ENCODE data around the gene KRTAP5-6. TPM values are rescaled to one million over a fixed set of nuclear protein-coding genes. Genes with fewer than 3 reads are reported as not detected.

The KRTAP5-6 gene
- total RNA-seq, 1 experiment from 2014 or later, result not detected

DNA sequence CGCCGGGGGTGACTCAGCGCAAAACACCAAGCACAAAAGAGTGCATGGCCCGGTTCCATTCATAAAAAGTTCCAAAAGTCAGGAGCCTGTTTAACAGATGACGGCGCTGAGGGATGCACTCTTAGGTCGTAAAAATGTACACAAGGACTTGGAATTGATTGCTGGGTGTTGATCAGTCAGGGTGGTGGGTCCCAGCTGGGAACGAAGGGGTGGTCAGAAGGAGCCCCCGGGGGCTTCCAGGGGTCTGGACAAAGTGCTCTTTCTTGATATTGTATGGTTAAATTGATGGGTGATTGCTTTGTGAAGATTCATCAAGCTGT, 32.7 kb downstream of the KRTAP5-6 start:
- no peaks in the 10 kb centered on the region for H3K4me1 ChIP-seq (ENCODE audit: insufficient read depth, low read length)
- ATAC-seq (no peak), DNase-seq (peak; percentile 6)
- no peak overlapping the region for H3K4me3 ChIP-seq (ENCODE audit: low read length)
- ChIA-PET POLR2A (ENCODE audit: unreplicated experiment) (no interaction called here), CTCF (no interaction called here)
- no peaks in the 10 kb centered on the region for H3K9me3 ChIP-seq (ENCODE audit: low read length)
- H4K20me1 ChIP-seq (ENCODE audit: low read length), result no peaks in the 10 kb centered on the region
- no peak overlapping the region for H3K9ac ChIP-seq (ENCODE audit: low read length)
- no peaks in the 10 kb centered on the region for H3K79me2 ChIP-seq (ENCODE audit: low read length)
- H3K27ac ChIP-seq (ENCODE audit: low read length), result no peak overlapping the region
- H3K9me2 ChIP-seq (replicated peaks; ENCODE audit: low read length), result no peaks in the 10 kb centered on the region
- no TSS peak for BruUV-seq (replicated peaks)
- no peak overlapping the region for H3K4me2 ChIP-seq (ENCODE audit: low read length)
- H3K36me3 ChIP-seq (ENCODE audit: low read depth, low read length), result no peaks in the 10 kb centered on the region
- H3F3A ChIP-seq (ENCODE audit: low read length, unreplicated experiment), result no peaks in the 10 kb centered on the region
- intact Hi-C loops (cut with micrococcal nuclease), result loop anchor here (10.0 kb wide), 1 partner anchor 65 kb away; no protein-coding TSS in a partner anchor
- H3K27me3 ChIP-seq (ENCODE audit: low read length), result peaks cover 43% of the 10 kb centered on the region
- TF ChIP-seq, protein P1, sequence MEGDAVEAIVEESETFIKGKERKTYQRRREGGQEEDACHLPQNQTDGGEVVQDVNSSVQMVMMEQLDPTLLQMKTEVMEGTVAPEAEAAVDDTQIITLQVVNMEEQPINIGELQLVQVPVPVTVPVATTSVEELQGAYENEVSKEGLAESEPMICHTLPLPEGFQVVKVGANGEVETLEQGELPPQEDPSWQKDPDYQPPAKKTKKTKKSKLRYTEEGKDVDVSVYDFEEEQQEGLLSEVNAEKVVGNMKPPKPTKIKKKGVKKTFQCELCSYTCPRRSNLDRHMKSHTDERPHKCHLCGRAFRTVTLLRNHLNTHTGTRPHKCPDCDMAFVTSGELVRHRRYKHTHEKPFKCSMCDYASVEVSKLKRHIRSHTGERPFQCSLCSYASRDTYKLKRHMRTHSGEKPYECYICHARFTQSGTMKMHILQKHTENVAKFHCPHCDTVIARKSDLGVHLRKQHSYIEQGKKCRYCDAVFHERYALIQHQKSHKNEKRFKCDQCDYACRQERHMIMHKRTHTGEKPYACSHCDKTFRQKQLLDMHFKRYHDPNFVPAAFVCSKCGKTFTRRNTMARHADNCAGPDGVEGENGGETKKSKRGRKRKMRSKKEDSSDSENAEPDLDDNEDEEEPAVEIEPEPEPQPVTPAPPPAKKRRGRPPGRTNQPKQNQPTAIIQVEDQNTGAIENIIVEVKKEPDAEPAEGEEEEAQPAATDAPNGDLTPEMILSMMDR (conservative IDR thresholded peaks at IDR 0.05; ENCODE audit: low read depth, low read length), result no peak
- TF ChIP-seq EZH2 (IDR thresholded peaks at IDR 0.05; ENCODE audit: low read length, unreplicated experiment) (no peak), EZH2phosphoT487 (IDR thresholded peaks at IDR 0.05; ENCODE audit: borderline replicate concordance, low read length) (no peak)
- no peak overlapping the region for H2AFZ ChIP-seq (ENCODE audit: low read length)

DNA sequence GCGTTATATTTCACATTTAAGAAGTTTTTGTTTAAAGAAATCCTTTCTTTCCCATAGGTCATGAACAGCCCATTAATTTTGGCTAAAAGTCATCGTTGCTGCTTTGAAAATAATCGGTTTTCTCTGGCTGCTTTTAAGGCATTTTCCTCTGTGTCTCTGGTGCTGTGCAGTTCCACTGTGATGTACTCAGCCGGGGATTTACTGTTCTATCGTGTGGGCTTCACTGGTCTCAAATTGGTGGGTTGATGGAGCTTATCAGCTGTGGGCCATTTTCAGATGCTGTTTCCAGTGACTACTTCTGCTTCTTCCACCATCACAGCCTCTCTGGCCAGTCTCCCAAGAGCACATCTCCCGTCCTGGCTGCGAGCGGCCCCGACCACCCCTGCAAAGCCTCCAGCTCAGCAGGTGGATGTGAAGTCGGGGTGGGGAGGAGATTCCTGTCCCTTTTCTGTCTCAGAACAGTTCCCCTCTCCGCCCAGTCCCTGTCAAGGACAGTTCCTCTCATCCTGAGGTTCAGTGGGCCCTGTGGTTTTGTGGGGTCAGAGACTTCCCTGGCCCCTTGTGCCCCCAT, 33.1 kb downstream of the KRTAP5-6 start:
- Histone ChIP-seq H3K9me3 (ENCODE audit: low read length) (no peaks in the 10 kb centered on the region), H3K27me3 (ENCODE audit: low read length) (peaks cover 43% of the 10 kb centered on the region), H3K4me3 (ENCODE audit: low read length) (no peak overlapping the region), H3K4me2 (ENCODE audit: low read length) (no peak overlapping the region), H3K9me2 (replicated peaks; ENCODE audit: low read length) (no peaks in the 10 kb centered on the region), H3K79me2 (ENCODE audit: low read length) (no peaks in the 10 kb centered on the region), H3K27ac (ENCODE audit: low read length) (no peak overlapping the region), H3K36me3 (ENCODE audit: low read depth, low read length) (no peaks in the 10 kb centered on the region), H3K4me1 (ENCODE audit: insufficient read depth, low read length) (no peaks in the 10 kb centered on the region), H2AFZ (ENCODE audit: low read length) (no peak overlapping the region), H3F3A (ENCODE audit: low read length, unreplicated experiment) (no peaks in the 10 kb centered on the region), H4K20me1 (ENCODE audit: low read length) (no peaks in the 10 kb centered on the region), H3K9ac (ENCODE audit: low read length) (no peak overlapping the region)
- CTCF ChIA-PET, result no interaction called here
- ATAC-seq, result no peak
- TF ChIP-seq EZH2 (IDR thresholded peaks at IDR 0.05; ENCODE audit: low read length, unreplicated experiment), result no peak
- intact Hi-C loops (cut with micrococcal nuclease), result no loop called here
- DNase-seq, result no peak
- BruUV-seq (replicated peaks), result no TSS peak
- POLR2A ChIA-PET (ENCODE audit: unreplicated experiment), result no interaction called here

DNA sequence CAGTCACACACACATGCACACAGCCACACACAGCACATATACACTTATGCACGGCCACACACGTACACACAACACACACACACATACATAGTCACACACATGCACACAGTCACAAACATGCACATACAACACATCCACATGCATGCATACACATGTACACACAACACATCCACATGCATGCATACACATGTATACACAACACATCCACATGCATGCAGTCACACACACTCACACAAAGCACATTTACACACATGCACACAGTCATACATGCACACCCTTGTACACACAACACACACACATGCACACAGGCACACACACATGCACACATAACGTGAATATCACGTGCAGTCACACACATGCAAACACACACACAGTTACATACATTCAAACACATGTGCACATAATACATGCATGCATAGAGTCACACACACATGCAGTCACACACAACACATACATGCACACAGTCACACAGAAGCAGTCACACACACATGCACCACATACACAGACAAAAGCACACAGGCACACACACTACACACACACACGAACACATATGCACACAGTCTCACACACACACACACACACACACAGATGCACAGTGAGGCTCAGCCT, 34.6 kb downstream of the KRTAP5-6 start:
- ATAC-seq (no peak), DNase-seq (no peak)
- H2AFZ ChIP-seq (ENCODE audit: low read length), result no peak overlapping the region
- H3K36me3 ChIP-seq (ENCODE audit: low read depth, low read length), result no peaks in the 10 kb centered on the region
- no peaks in the 10 kb centered on the region for H3F3A ChIP-seq (ENCODE audit: low read length, unreplicated experiment)
- H4K20me1 ChIP-seq (ENCODE audit: low read length), result no peaks in the 10 kb centered on the region
- ChIA-PET CTCF (no interaction called here), POLR2A (ENCODE audit: unreplicated experiment) (no interaction called here)
- intact Hi-C loops (cut with micrococcal nuclease), result no loop called here
- H3K9ac ChIP-seq (ENCODE audit: low read length), result no peak overlapping the region
- no peaks in the 10 kb centered on the region for H3K4me1 ChIP-seq (ENCODE audit: insufficient read depth, low read length)
- H3K27me3 ChIP-seq (ENCODE audit: low read length), result peaks cover 43% of the 10 kb centered on the region
- no peak overlapping the region for H3K27ac ChIP-seq (ENCODE audit: low read length)
- BruUV-seq (replicated peaks), result no TSS peak
- H3K79me2 ChIP-seq (ENCODE audit: low read length), result no peaks in the 10 kb centered on the region
- no peaks in the 10 kb centered on the region for H3K9me2 ChIP-seq (replicated peaks; ENCODE audit: low read length)
- H3K9me3 ChIP-seq (ENCODE audit: low read length), result no peaks in the 10 kb centered on the region
- no peak for TF ChIP-seq EZH2phosphoT487 (IDR thresholded peaks at IDR 0.05; ENCODE audit: borderline replicate concordance, low read length)
- no peak for TF ChIP-seq EZH2 (IDR thresholded peaks at IDR 0.05; ENCODE audit: low read length, unreplicated experiment)
- TF ChIP-seq, protein P1 (conservative IDR thresholded peaks at IDR 0.05; ENCODE audit: low read depth, low read length), result no peak
- H3K4me3 ChIP-seq (ENCODE audit: low read length), result no peak overlapping the region
- no peak overlapping the region for H3K4me2 ChIP-seq (ENCODE audit: low read length)

Measured in PC-3 (cell line).